ENCODE data around the gene CYB5R2.

Gene CYB5R2

GRCh38 chr11:7636350-7636749 lies 37.0 kb downstream of the CYB5R2 start:
- no peak for DNase-seq

GRCh38 chr11:7635708-7636107 lies 37.6 kb downstream of the CYB5R2 start:
- DNase-seq = no peak

GRCh38 chr11:7635137-7635536 lies 38.2 kb downstream of the CYB5R2 start:
- DNase-seq = no peak

- no peak for DNase-seq
These were observed 41.1 kb downstream of the CYB5R2 start for GRCh38 chr11:7632211-7632610.

- no peak for DNase-seq
These were observed 43.3 kb downstream of the CYB5R2 start for GRCh38 chr11:7630002-7630401.

GRCh38 chr11:7628660-7629059 lies 44.6 kb downstream of the CYB5R2 start:
- DNase-seq = no peak

- no peak for DNase-seq
These were observed 50.6 kb downstream of the CYB5R2 start for GRCh38 chr11:7622721-7623120.

GRCh38 chr11:7621554-7621953 lies 51.7 kb downstream of the CYB5R2 start:
- no peak for DNase-seq

- no peak for DNase-seq
These were observed 52.2 kb downstream of the CYB5R2 start for GRCh38 chr11:7621090-7621489.

- DNase-seq = no peak
These were observed 54.0 kb downstream of the CYB5R2 start for GRCh38 chr11:7619322-7619721.

- no peak for DNase-seq
These were observed 56.3 kb downstream of the CYB5R2 start for GRCh38 chr11:7617032-7617431.
